SK-N-MC (cell line): ENCODE data around the gene PROKR1.

Source experiments
- EZH2 ChIP-seq: fragments of 200-600 bp; sonication (generic); IDR thresholded peaks from one replicate; pipeline ENCODE4 v1.6.1; 2017; ENCODE audit warnings: antibody characterized with exemption
- FOXP2 ChIP-seq: optimal IDR thresholded peaks from 2 replicates; pipeline ENCODE3; 2011; ENCODE audit warnings: mild to moderate bottlenecking, moderate library complexity; ENCODE audit not compliant: insufficient read depth; ENCODE audit errors: extremely low read length, control extremely low read depth
- POLR2AphosphoS5 ChIP-seq: IDR thresholded peaks from 2 replicates; pipeline ENCODE4 v1.6.1; 2012; ENCODE audit warnings: mild to moderate bottlenecking, low read depth, low read length, borderline replicate concordance

DNA sequence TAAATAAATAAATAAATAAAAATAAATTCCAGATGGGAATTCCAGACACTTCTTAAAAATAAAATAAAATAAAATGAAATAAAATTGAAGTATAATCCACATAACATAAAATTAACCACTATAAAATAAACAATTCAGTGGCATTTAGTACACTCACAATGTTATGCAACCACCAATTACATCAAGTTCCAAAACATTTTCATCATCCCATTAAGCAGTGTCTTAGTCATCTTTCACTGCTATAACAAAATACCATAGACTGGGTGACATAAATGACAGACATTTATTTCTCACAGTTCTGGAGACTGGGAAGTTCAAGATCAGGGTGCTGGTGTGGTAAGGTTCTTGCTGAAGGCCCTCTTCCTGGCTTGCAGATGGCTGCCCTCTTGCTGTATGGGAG lies 22.6 kb upstream of the PROKR1 start:
- TF ChIP-seq EZH2 = no peak
- TF ChIP-seq POLR2AphosphoS5 = no peak
- no peak for TF ChIP-seq FOXP2
